CD4-positive, alpha-beta T cell treated with Interleukin-4 for 4 hours (primary cell): ENCODE data around the gene SHC1.

ENCODE experiments used
- DNase-seq: peaks from one replicate; pipeline ENCODE4 v3.0.0-alpha.2; 2020

The SHC1 gene

DNA sequence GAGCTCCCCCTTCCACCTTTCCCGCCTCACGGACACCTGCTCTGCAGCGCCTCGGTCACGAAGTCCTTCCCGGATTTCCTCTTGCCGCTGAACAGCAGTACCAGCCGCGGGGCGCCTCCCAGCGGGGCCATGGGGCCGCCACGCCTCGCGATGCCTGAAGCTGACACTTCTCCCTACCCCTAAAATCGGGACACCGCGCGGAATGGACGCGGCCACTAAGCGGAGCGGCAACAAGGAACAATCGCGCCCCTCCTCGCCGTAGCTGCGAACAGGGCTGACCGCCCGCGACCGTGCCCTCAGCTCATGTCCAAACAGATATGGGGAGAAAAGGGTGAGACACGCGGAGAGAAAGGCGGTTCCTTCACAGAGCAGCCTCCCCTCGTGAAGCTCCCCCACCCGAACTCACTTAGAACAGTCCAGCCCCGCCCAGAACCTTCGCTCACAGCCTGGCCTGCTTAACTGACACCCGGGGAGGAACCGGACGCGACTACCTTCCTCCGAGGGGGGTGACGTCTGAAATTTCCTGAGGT lies 33.9 kb downstream of the SHC1 start, which contains the start of gene PMVK:
Gene PMVK (minus strand): TSS at position 165 of the 530 bp plus-strand sequence. CDS start 34 bp downstream, at position 131.
- peak; percentile 96 for DNase-seq

DNA sequence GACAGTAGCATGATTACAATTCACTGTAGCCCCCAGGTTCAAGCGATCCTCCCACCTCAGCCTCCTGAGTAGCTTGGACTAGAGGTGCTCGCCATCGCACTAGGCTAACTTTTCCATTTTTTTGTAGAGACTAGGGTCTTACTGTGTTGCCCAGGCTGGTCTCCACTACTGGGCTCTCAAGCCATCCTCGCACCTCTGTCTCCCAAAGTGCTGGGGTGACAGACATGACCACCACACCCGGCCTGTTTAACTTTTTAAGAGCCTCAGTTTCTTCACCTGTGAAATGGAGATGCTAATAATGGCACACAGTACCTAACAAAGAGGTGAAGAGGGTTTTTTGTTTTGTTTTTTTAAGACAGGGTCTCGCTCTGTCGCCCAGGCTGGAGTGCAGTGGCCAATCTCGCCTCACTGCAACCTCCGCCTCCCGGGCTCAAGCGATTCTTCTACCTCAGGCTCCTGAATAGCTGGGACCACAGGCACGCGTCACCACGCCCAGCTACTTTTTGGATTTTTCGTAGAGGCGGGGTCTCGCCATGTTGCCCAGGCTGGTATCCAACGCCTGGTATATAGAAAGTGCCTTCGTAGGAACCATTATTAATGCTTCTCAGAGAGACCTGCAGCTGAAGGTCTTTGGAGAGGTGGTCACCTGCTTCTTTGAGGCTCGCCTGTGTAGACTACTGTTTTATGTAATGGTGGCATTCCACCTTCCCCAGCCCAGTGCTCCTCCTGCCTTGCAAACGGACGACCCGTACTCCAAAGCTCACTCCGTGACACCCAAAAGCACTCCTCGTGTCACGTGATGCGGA lies 34.6 kb downstream of the SHC1 start:
- no peak for DNase-seq

DNA sequence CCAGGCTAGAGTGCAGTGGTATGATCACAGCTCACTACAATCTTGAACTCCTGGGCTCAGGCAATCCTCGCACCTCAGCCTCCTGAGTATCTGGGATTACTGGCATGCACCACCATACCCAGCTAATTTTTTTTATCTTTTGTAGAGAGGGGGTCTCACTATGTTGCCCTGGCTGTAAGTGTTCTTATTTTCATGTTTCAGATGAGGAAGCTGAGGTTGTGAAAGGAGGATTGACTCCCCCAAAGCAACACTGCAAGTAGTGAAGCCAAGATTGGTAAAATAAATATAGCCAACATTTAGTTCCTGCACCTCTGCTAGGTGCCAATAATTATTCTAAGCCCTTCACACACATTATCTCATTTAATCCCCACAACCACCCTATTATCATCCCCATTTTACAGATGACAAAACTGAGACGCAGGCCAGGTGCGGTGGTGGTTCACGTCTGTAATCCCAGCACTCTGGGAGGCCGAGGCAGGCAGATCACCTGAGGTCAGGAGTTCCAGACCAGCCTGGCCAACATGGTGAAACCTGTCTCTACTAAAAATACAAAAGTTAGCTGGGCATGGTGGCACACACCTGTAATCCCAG lies 36.1 kb downstream of the SHC1 start:
- DNase-seq = no peak

DNA sequence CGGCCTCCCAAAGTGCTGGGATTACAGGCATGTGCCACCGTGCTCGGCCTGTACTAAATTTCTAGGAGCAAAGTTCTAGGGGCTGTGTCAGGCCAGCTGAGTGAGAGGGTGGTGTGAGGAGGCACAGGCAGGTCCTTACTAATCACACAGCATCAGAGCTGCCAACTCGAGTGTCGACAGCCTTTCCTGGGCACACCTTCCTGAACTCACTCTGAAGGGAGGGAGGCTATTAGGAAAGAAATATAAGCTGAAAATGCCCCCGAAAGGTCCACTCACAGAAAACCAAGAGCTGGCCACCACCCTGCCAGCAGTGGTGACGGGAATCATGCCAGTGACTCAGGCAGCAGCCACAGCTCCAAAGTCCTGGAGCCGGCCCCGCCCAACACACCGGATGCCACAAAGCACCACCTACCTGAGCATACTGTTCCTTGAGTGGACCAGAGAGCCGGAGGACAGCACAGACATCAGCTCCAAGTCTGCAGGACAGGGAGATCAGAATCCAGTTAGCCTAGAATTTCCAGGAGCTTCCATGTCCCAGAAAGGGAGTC lies 38.5 kb downstream of the SHC1 start:
- DNase-seq = no peak

DNA sequence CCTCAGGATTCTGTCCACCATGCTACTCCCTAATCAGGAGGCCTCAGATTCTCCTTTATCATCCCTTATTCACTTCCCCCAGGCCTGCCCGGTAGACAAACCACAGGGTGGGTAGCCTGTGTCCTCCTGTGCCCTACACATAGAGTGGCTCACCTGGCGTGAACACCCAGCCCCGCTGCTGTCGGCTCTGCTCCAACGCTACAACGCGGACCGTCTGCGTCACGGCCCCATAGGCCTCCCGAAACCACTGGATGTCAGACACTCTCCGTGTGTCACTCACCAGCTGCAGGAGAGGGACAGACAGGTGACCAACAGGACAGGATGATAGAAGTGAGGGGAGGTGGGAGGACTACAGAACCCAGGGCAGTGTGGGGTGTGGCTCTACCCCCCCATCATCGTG lies 44.3 kb downstream of the SHC1 start:
- no peak for DNase-seq

DNA sequence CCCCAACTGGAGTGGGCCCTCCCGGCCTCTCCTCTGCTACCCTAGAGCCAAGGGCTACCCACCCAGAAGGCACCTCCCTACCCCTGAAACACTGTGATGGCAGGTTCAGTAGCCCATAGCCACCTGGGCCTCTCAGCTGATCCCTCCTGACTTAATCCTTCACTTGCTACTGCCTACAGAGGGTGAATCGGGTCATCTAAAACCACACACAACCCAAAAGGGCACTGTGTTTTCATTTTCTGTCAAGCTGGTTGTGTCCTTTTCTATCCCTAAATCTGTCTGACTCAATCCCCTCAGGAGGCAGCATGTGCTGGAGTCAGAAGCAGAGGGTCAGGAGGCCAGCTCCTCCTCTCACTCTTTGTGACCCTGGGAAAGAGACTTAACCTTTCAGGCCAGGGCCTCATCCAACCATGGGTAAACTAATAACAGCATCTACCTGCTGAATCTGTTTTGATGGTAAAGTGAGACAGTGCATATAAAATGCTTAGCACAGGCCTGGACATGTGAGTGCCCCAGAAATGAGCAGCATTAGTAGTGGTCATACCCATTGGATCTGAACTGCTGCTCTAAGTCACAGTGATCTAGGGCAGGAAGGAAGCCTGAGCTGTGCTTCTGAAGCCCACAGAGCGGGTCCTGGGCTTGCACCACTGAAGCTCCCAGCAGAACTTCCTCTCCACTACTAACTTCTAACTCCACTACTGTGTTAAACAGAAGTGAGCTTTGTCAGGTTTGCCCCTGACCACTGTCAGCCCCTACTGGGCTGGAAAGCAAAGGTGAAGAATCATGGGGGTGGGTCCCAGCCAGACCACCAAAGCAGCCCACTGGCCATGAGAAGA lies 45.0 kb downstream of the SHC1 start:
- DNase-seq = no peak

DNA sequence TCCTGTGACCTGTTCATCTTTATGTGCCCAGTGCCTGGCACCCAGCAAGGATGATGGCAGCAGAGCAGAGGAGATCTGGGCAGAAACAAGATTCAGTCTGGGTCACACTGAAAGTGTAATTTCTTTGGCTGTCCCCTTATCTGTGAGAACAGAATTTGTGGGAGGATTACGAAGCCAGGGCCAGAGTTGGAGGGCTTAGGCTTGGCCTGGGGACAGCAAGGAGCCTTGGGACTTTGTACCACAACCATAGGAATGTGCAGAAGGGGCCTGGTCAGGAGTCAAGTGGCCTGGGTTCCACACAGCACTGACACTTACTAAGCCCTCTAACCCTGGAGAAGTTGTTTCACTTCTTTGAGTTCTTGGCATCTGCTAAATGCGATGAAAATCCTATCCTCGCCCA lies 46.9 kb downstream of the SHC1 start:
- DNase-seq = no peak

DNA sequence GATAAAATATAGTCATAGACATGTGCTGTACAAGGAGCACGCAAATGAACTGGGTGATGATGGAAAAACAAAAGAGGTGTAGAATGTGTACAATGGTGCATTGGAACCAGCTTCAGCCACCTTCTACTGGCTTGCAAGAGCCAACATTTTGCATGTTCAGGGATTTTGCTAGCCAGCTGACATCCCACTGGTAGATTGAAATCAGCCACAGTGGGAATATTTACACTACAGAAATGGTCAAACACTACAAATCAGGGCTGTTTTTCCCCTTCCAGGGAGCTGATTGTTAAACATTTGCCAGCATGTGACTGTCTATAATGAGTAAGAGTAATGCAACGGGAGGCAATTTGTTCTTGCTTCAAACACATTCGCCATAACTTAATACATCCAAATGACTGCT lies 57.3 kb downstream of the SHC1 start:
- no peak for DNase-seq

DNA sequence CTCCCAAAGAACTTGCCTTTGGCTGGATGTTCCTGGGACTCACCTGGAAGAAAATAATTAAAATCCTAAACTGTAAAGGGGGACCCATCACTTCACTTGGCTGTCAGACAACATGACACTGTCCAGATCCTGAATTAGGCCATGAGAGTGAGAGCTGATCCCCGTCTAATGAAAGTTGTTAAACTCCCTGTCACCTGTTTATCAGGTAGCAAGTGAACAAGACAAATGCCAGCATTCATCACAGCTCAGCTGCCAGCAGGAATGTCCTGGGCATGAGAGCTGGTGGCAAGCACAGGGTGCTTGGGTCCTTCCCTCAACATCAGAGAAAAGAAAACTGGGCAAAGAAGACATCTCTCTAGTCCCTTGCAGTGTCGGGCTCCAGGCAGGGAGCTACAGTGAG lies 57.8 kb downstream of the SHC1 start:
- no peak for DNase-seq
